HCT116 (cell line): ENCODE results near the gene RIC8B. TPM values are rescaled to one million over a fixed set of nuclear protein-coding genes. Genes with fewer than 3 reads are reported as not detected.

Experiments
- ATAC-seq: fragments of 200-7000 bp; cut with Tn5 transposase; 2 replicates; pipeline ENCODE4 v1.9.1; 2020; ENCODE audit warnings: mild to moderate bottlenecking, moderate library complexity
- BruUV-seq: library from RNA; stranded (reverse); fragments of 400-500 nt; replicated peaks from 2 replicates; lab custom pipeline; 2021; lab: Mats Ljungman, UMichigan
- CTCF ChIA-PET: fragments of 300-600 bp; sonication (Branson Sonifier 250); formaldehyde crosslinking; loops from one replicate; lab custom pipeline; 2021; ENCODE audit warnings: antibody characterized with exemption; lab: Charles Lee
- POLR2A ChIA-PET: fragments of 300-600, 350-600 bp; sonication (Branson Sonifier 250); formaldehyde crosslinking; loops from one replicate; lab custom pipeline; 2021; ENCODE audit warnings: antibody characterized with exemption; lab: Charles Lee
- RAD21 ChIA-PET, 2 experiments: fragments of 300-600 bp; sonication (Branson Sonifier 250); formaldehyde crosslinking; loops; one replicate each; lab custom pipeline; 2023; ENCODE audit warnings: low total read pairs in 2 of 2; ENCODE audit not compliant: uncharacterized antibody in 2 of 2, unreplicated experiment in 2 of 2, low non-redundant PET in 1 of 2; lab: Charles Lee
- DNase-seq: peaks from one replicate; pipeline ENCODE4 v3.0.0-alpha.2; 2010; ENCODE audit warnings: low read depth, low spot score
- H2AFZ ChIP-seq: fragments of 200-600 bp; shearing (Covaris generic), sonication (generic); 2 replicates; pipeline ENCODE4 v1.6.1; 2017; ENCODE audit warnings: low read depth, mixed run types, mixed read lengths, antibody characterized with exemption, low read length; ENCODE audit not compliant: poor library complexity, severe bottlenecking
- H3K27ac ChIP-seq: 2 replicates; pipeline ENCODE4 v1.5.1; 2012; ENCODE audit warnings: low read depth, low read length
- H3K27me3 ChIP-seq: fragments of 200-600 bp; sonication (generic); 2 replicates; pipeline ENCODE4 v1.6.1; 2016; ENCODE audit warnings: mixed run types, low read length, mixed read lengths; ENCODE audit not compliant: insufficient read depth
- H3K36me3 ChIP-seq, 2 experiments: fragments of 200-500 bp in 1 of 2; fragments of 200-600 bp in 1 of 2; sonication (Bioruptor generic) in 1 of 2; sonication (generic) in 1 of 2; 2 replicates each; pipeline versions ENCODE4 v1.5.1 to v1.6.1; 2014 to 2016; ENCODE audit warnings: low read length in 2 of 2, inconsistent platforms in 1 of 2, mixed read lengths in 1 of 2, mixed run types in 1 of 2; ENCODE audit not compliant: insufficient read depth in 2 of 2, control insufficient read depth in 1 of 2
- H3K4me1 ChIP-seq, 2 experiments: fragments of 200-600 bp in 1 of 2; sonication (generic) in 1 of 2; 2 replicates each; pipeline versions ENCODE4 v1.5.1 to v1.6.1; 2012 to 2017; ENCODE audit warnings: low read length in 2 of 2, inconsistent platforms in 1 of 2, mild to moderate bottlenecking in 1 of 2, mixed read lengths in 1 of 2, mixed run types in 1 of 2, moderate library complexity in 1 of 2; ENCODE audit not compliant: insufficient read depth in 2 of 2, control insufficient read depth in 1 of 2
- H3K4me2 ChIP-seq: fragments of 200-600 bp; sonication (generic); 2 replicates; pipeline ENCODE4 v1.6.1; 2017; ENCODE audit warnings: mixed run types, low read length, mixed read lengths
- H3K4me3 ChIP-seq, 2 experiments: fragments of 200-600 bp in 1 of 2; sonication (generic) in 1 of 2; replicated peaks in 1 of 2; 2 replicates each; pipeline ENCODE4 v1.5.1; 2011 to 2016; ENCODE audit warnings: low read length in 2 of 2, control low read depth in 1 of 2, low read depth in 1 of 2, mild to moderate bottlenecking in 1 of 2, mixed read lengths in 1 of 2, mixed run types in 1 of 2
- H3K79me2 ChIP-seq: fragments of 200-600 bp; sonication (generic); 2 replicates; pipeline ENCODE4 v1.6.1; 2017; ENCODE audit warnings: mild to moderate bottlenecking, mixed run types, low read length, moderate library complexity, mixed read lengths; ENCODE audit not compliant: insufficient read depth
- H3K9ac ChIP-seq: fragments of 200-600 bp; sonication (generic); 2 replicates; pipeline ENCODE4 v1.6.1; 2016; ENCODE audit warnings: low read length, mixed read lengths
- H3K9me2 ChIP-seq: fragments of 200-600 bp; sonication (generic), shearing (Covaris generic); 2 replicates; pipeline ENCODE4 v1.6.1; 2017; ENCODE audit warnings: mixed run types, mild to moderate bottlenecking, moderate library complexity; ENCODE audit not compliant: insufficient read depth
- H3K9me3 ChIP-seq, 2 experiments: fragments of 200-500 bp in 1 of 2; fragments of 200-600 bp in 1 of 2; sonication (Bioruptor generic) in 1 of 2; sonication (generic) in 1 of 2; 2 replicates each; pipeline ENCODE4 v1.6.1; 2014 to 2017; ENCODE audit warnings: low read length in 2 of 2, mixed read lengths in 2 of 2, inconsistent platforms in 1 of 2, low read depth in 1 of 2, mild to moderate bottlenecking in 1 of 2, mixed run types in 1 of 2, moderate library complexity in 1 of 2; ENCODE audit not compliant: control insufficient read depth in 1 of 2, insufficient read depth in 1 of 2
- H4K20me1 ChIP-seq: fragments of 200-600 bp; sonication (generic), shearing (Covaris generic); 2 replicates; pipeline ENCODE4 v1.6.1; 2017; ENCODE audit warnings: mixed run types, mild to moderate bottlenecking, moderate library complexity; ENCODE audit not compliant: insufficient read depth
- CBX3 ChIP-seq: IDR thresholded peaks from 2 replicates; pipeline ENCODE4 v1.6.1; 2012; ENCODE audit warnings: low read depth
- CEBPB ChIP-seq: IDR thresholded peaks from 2 replicates; pipeline ENCODE4 v1.6.1; 2012; ENCODE audit warnings: low read depth
- ELF1 ChIP-seq: IDR thresholded peaks from 2 replicates; pipeline ENCODE4 v1.6.1; 2012; ENCODE audit warnings: low read depth, borderline replicate concordance
- EZH2phosphoT487 ChIP-seq: fragments of 200-600 bp; IDR thresholded peaks from 2 replicates; pipeline ENCODE4 v1.6.1; 2018; ENCODE audit warnings: antibody characterized with exemption, borderline replicate concordance
- FOSL1 ChIP-seq: IDR thresholded peaks from 2 replicates; pipeline ENCODE4 v1.6.1; 2012; ENCODE audit warnings: low read depth
- MAX ChIP-seq: IDR thresholded peaks from 2 replicates; pipeline ENCODE4 v1.6.1; 2012
- POLR2A ChIP-seq: IDR thresholded peaks from 2 replicates; pipeline ENCODE4 v1.7.0; 2011; ENCODE audit warnings: borderline replicate concordance; ENCODE audit not compliant: insufficient read depth, insufficient read length; ENCODE audit errors: extremely low read depth
- POLR2AphosphoS5 ChIP-seq: IDR thresholded peaks from 2 replicates; pipeline ENCODE4 v1.6.1; 2011; ENCODE audit warnings: mild to moderate bottlenecking, low read depth, low read length, moderate library complexity
- RAD21 ChIP-seq: IDR thresholded peaks from 2 replicates; pipeline ENCODE4 v1.6.1; 2012; ENCODE audit warnings: low read depth, mild to moderate bottlenecking
- REST ChIP-seq: IDR thresholded peaks from 2 replicates; pipeline ENCODE4 v1.6.1; 2012; ENCODE audit warnings: low read depth
- YY1 ChIP-seq: IDR thresholded peaks from 2 replicates; pipeline ENCODE4 v1.6.1; 2011; ENCODE audit warnings: low read length, low read depth, moderate library complexity, mild to moderate bottlenecking; ENCODE audit not compliant: insufficient replicate concordance; ENCODE audit errors: extremely low read depth
- intact Hi-C: fragments of 100-400 bp; cut with micrococcal nuclease; formaldehyde crosslinking; loops from 2 replicates; pipeline ENCODE4 v1.10.0; 2022
- total RNA-seq: library from RNA; stranded (reverse); gene quantifications from one replicate; pipeline ENCODE4 v1.2.1, GENCODE V29; 2021; ENCODE audit not compliant: unreplicated experiment
- TF ChIP-seq, protein P1 (sequence below), 3 experiments: fragments of 200-600 bp in 1 of 3; sonication (generic) in 1 of 3; IDR thresholded peaks in 2 of 3; conservative IDR thresholded peaks in 1 of 3; 2 replicates each; pipeline ENCODE4 v1.5.1; 2012 to 2017; ENCODE audit warnings: low read depth in 2 of 3, low read length in 2 of 3, antibody characterized with exemption in 1 of 3, borderline replicate concordance in 1 of 3, control low read depth in 1 of 3, mild to moderate bottlenecking in 1 of 3, mixed read lengths in 1 of 3, mixed run types in 1 of 3, moderate library complexity in 1 of 3; ENCODE audit not compliant: insufficient read depth in 1 of 3

The RIC8B gene
- total RNA-seq, 1 experiment from 2014 or later, result 16.7 TPM

DNA sequence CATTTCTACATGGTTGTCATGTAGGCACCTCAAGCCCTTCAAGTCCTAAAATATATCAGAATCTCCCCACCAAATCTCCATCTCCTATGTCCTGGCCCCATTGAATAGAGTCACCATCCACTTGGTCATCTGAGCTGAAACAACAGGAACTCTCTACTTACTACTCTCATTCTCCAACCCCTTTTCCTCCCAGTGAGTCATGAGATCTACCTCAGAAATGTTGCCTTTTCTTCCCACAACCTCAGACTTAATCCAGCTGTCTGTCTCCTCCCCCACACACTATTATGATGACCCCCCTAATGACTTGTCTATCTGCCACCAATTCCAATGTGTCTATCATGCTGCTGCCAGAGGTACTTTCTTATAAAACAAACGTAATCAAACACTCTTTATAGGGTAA, 108.9 kb downstream of the RIC8B start:
- H3K4me3 ChIP-seq, result no peak overlapping the region
- H2AFZ ChIP-seq, result no peak overlapping the region
- no peak for DNase-seq
- ChIA-PET POLR2A (no interaction called here), RAD21 (no interaction called here), CTCF (no interaction called here)
- TF ChIP-seq RAD21 (no peak), ELF1 (no peak), EZH2phosphoT487 (no peak), CEBPB (no peak), MAX (no peak), POLR2AphosphoS5 (no peak), POLR2A (no peak), CBX3 (no peak), REST (no peak), YY1 (no peak), FOSL1 (no peak)
- TF ChIP-seq, protein P1, sequence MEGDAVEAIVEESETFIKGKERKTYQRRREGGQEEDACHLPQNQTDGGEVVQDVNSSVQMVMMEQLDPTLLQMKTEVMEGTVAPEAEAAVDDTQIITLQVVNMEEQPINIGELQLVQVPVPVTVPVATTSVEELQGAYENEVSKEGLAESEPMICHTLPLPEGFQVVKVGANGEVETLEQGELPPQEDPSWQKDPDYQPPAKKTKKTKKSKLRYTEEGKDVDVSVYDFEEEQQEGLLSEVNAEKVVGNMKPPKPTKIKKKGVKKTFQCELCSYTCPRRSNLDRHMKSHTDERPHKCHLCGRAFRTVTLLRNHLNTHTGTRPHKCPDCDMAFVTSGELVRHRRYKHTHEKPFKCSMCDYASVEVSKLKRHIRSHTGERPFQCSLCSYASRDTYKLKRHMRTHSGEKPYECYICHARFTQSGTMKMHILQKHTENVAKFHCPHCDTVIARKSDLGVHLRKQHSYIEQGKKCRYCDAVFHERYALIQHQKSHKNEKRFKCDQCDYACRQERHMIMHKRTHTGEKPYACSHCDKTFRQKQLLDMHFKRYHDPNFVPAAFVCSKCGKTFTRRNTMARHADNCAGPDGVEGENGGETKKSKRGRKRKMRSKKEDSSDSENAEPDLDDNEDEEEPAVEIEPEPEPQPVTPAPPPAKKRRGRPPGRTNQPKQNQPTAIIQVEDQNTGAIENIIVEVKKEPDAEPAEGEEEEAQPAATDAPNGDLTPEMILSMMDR (IDR thresholded peaks at IDR 0.05 in 2 of 3, conservative IDR thresholded peaks at IDR 0.05 in 1 of 3; ENCODE audit: borderline replicate concordance in 1 of 3, insufficient read depth in 1 of 3, low read depth in 2 of 3, low read length in 2 of 3), result no peak
- no peaks in the 10 kb centered on the region for H4K20me1 ChIP-seq
- no peak for ATAC-seq
- no peaks in the 10 kb centered on the region for H3K27me3 ChIP-seq
- H3K9me2 ChIP-seq, result no peaks in the 10 kb centered on the region
- no TSS peak for BruUV-seq
- H3K4me2 ChIP-seq, result no peak overlapping the region
- no peaks in the 10 kb centered on the region for H3K79me2 ChIP-seq
- no peaks in the 10 kb centered on the region for H3K4me1 ChIP-seq
- H3K27ac ChIP-seq, result no peak overlapping the region
- no peak overlapping the region for H3K9ac ChIP-seq
- H3K9me3 ChIP-seq, result no peaks in the 10 kb centered on the region
- H3K36me3 ChIP-seq, result peaks cover 0 to 2% of the 10 kb centered on the region in 2 experiments; a peak in 1 of 4 replicates
- intact Hi-C loops, result no loop called here
